ENCODE data around the gene PRCD.

PRCD gene

DNA sequence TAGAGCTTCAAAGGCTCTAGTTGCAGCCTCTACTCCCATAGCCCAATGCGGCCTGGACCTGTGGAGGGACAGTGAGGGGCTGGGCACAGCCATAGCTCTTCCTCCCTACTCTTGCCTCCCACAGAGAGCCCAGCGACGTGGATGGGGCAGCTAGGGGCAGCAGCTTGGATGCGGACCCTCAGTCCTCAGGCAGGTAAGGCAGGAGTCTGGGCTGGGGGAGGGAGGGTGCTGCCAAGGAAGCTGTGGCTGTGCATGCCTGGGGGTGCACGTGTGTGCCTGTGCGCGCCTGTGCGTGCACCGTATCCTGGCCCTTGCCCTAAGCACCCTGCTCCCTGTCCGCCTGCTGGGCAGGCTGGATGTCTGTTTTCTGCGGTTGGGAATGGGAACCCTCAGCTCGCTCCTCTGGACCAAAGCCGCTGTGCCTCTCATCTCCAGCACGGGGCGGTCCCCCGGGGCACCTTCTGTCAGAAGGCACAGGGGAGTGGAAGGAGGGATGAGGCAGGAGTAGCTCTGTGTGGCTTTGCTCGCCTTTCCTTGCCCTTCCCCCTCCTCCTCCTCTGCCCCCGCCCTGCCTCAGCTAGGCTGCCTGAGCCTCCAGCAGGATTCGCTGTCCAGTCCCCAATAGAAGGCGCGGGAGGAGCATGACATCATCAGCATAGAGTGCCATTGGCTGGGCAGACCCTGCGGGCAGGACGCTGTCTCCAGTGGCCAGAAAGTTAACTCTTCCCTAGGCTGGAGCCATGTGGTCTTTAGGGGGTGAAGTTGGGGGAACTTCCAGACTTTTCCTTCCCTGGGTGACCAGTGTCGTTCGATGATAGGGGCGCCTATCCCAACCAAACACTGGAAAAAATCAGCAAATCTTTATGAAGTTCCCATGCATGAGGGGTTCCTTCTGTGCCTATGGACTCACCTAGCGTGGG, 797 bp downstream of the PRCD start:
- DNase-seq (ENCODE audit: low spot score) = peak; percentile 22

DNA sequence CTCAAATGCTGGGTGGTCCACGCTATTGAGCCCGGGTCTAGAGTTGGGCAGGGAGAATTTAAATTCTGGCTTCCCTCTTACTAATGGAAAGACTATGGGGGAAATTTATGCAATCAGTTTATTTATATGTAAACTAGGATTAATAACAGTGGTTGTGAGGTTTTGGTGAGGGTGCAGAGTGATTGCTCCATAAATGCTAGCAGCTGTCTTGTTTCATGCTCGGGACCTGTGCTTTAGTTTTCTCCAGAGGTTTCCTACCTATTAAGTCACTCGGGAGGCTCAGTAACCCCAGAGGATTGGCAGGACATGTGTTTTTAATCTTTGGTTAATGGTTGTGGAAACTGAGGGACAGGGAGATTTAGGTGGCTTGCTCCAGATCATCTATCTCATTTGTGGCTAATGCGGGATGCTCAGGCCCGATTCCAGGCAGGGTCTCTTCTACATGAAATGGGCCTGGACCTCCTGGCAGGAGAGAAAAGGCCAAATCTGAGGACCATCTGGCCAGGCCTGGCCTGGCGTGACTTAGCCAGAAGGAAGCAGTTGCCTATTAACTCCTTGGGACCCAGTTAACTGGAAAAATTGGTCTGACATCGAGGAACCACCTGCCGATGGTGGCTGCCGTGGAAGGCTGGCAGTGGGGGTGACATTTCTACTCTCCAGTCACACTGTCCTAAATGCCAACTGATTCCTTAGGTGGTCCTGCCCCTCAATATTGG, 2.1 kb downstream of the PRCD start:
- no peak for DNase-seq (ENCODE audit: low spot score)

DNA sequence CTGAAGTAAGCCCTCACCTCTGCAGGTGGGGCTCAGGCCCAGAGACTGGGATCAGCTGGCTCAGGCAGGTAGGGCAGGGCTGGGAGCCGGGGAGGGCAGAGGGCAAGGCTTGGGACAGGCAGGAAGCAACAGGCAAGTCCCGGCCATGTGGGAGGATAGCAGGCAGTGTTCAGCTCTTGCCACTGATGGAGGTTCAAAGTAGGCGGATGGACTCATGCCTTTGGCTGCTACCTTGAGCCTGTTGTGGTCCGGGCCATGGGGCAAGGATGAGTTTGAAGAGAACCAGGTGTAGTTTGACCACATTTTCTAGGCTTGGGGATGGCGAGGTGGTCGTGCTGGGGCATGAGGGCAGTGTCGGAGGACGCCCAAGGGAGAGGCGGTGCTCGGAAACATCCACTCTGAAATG, 2.7 kb downstream of the PRCD start:
- DNase-seq (ENCODE audit: low spot score) = no peak

DNA sequence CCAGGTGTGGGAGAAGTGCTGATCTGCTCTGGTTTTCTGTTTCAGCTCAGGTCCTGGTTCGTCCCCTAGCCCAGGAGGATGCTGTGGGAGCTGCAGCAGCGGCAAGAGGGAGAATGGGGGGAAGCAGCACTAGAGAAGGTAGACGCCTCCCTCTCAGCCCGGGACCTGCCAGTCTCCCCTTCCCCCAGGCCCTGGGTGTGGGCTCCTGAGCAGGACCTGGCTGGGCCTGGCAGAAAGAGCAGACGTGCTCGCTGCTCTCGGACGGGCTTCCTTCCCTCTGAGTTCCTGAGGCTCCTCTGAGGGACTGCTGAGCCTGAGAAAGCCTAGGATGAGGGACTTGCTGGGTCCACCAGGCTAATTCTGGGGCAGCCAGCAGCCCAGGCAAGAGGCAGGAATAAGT, 3.1 kb downstream of the PRCD start:
- no peak for DNase-seq (ENCODE audit: low spot score)

DNA sequence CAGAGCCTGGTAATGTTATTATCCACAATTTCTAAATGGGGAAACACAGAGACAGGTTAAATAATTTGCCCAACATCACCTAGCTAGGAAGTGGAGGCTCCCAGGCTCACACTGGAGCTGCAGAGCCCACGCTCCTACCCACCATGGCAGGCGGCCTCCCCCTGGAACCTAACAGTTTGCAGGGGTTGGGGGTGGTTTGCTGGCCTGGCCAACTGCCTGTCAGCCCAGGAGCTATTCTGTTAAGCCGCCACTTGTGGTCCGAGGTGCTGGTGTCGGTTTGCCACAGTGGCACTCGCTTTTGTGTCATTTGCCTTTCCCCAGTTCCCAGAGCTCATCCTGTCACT, 3.6 kb downstream of the PRCD start:
- DNase-seq (ENCODE audit: low spot score) = no peak

DNA sequence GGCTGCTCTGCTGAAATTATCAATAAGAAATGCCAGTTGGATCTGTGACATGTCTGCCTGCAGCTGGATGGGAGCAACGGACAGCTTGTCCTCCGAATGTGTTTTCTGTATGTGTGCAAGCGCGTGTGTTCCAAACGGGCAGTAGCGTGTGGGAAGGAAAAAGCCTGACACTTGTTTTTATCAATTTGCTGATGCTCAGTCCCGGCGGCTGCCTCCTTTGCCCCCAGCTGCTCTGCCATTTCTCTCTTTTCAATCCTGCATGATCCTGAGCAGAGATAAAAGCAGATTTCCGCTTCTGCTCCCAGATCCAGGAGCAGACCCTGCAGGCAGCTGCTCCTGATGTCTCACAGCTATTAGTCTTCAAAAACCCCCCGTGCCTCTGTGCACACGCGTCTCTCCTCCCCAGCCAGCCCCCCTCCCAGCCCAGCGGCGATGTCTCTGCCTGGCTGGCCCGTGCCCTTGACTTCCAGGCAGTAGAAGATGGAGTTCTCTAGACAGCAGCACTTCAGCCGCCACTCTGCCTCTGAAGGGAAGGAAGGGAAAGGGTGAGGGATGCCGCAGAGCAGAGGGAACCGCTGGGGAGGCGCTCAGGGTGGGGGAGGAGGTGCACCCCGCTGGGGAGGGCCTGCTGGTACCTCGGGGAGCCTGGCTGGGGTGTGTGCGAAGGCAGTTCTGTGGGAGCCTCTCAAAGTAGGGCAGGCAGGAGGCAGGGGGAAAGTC, 4.1 kb downstream of the PRCD start:
- no peak for DNase-seq (ENCODE audit: low spot score)

DNA sequence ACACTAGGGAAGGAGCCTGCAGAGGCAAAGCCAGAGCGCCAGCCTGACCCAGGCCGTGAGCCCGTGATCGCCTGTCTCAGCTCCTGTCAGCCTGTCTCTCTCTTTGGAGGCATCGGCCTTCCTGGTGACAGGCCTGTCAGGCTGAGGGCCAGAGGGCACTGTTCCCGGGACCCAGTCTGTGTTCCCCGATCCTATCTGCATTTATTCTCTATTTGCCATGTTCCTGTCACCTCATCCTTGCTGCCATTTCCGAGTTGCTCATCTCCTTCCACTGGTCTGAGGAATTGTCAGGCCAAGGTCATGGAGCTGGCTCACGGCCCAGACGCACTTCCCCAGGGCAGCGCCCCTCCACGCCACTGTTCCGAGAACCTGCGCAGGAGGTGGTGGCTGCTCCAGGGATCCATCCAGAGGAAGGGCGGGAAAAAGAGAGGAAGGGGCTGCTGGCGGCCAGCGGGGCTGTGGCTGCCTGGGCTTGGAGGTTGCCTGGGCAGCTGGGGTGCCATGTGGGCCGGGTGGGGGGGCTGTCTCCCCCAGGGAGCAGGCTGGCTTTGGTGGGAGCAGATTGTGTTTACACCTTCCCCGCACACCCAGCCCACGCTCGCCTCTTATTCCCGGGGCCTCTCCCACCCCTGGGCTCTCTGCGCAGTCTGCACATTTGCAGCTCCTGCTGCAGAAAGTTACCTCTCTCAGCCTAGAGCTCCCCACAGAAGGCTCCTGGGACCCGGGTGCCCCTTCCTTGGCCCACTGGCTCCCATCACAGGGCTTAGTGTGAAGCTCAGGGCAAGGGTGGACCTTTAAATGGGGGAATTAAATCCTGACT, 4.9 kb downstream of the PRCD start:
- no peak for DNase-seq (ENCODE audit: low spot score)

DNA sequence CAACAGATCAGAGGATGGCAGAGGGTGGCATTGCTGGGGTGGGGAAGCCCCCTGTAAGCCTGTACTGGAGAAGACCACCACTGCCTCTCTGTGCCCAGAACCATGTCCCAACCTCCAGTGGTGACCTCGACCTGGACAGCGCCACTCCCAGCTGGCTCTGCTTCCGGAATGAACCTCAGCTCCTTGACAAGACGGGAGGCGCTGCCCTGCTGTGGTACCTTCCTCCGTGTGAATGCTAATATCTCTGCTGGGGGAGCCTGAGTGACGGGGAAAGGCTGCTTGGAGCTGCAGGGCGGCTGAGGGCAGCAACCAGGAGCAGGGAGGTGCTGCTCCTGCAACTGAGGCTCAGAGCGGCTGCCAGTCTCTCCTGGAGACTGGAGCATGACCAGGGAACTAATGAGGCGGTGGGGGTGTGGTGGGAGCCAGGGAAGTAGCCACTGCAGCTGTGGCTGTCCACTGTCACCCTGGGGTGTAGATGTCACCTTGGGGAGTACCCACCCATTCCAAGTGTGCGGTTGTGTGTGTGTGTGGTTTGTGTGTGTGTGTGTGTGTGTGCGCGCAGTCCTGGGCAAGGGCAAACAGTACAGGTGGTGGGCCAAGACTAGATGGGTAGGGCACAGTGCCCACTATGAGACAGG, 6.2 kb downstream of the PRCD start:
- no peak for DNase-seq (ENCODE audit: low spot score)

DNA sequence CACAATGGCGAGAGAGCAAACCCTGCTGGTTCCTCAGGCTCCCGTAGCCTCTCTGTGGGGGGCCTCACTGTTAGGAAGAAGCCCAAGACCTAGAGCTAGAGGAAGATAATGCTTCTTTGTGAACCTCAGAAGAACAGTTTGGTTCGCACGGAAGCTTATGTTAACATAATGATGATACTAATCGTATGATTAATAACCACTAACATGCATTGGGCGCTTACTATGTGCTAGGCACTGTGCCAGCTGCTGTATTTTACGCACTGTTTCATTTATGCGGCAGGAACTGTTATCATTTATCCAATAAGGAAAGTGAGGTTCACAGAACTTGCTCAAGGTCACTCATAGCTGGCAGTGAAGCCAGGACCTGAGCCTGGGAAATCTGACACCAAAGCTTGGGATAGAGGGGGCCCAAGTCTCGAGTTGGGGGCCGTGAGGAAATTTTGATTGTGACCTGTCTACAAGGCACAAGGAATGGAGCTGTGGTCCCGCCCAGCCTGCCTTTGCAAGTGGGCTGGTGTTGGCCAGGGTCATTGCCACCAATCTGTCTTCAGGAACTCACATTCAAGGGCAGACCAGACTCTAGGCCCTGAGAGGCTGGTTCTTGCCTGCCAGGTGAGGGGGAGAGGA, 6.8 kb downstream of the PRCD start:
- DNase-seq (ENCODE audit: low spot score) = no peak

DNA sequence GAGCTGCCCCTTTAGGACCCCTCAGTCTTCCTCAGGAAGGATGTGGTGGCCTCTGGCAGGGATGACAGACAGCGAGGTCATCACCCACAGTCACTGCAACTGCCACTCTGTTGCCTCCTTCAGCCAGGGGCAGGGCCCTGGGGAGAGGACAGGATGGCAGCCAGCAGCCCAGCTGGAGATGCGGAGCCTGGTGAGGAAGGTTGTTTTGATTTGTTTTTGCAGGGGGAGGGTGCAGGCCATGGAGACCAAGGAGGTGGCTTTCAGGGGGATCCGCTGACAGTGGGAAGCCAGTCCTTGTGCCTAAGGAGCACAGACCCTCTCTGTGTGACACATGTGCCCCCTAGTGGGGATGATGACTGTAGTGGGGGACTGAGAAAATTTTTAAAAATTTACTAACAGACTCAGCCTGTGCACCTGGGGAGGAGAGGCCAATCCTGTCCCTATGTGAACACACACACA, 7.4 kb downstream of the PRCD start:
- peak; percentile 46 for DNase-seq (ENCODE audit: low spot score)

DNA sequence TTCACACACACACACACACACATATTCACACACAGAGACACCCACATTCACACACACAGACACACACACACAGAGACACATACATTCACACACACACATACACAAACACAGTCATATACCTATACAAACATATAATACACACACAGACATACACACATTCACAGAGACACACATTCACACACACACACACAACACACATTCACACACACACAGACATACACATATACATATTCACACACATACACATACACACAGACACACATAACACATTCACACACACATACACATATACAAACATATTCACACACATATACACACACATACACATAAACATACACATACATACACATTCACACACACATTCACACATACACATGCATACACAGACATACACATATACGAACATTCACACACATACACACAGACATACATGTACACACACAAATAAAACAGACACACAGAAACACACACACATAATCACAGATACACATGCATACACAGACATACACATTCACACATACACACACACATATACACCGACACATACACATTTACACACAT, 7.9 kb downstream of the PRCD start:
- DNase-seq (ENCODE audit: low spot score) = no peak

DNA sequence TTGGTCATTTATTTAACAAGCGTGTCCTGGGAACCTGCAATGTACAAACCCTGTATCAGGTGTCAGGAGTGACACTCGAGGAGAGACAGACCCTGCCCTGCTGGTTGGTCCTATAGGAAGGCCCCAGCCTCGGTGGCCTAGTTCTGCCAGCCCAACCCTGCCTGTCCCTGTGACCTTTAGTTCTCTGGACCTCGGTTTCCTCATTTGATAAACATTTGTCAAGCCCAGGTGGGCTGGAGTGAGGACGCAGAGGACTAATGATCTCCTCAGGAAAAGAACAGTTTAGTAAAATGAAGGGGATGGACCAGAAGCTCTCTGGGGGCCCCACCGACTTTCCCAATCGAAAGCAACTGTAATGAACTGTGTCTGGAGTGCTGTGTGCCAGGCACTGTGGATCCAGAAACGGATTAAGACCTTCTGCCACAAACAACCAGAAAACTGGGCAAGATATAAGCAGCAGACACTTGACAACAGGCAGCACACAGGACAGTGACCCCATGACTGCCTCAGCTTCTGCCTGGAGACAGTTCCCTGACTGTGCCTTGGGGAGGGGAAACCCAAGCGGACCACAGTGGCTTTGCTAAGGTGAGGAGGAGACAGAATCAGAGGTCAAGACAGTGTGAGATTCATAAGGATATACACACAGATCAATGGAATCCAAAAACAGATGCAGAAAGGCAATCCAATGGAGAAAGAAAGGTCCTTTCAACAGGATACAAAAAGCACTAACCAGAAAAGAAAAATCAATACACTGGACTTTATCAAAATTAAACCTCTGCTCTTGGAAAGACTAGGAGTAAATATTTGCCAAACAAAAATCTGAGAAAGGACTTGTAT, 8.8 kb downstream of the PRCD start:
- DNase-seq (ENCODE audit: low spot score) = no peak

DNA sequence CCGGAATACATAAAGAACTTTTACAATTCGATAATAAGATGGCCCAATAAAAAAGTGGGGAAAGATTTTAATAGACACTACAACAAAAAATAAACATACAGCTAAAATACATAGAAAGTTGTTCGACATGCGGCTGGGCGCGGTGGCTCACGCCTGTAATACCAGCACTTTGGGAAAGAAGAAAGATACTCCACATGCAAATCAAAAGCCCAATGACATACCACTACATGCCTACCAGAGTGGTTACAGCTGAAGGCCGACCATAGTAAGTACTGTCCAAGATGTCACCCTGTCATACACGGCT, 9.3 kb downstream of the PRCD start:
- DNase-seq (ENCODE audit: low spot score) = no peak

DNA sequence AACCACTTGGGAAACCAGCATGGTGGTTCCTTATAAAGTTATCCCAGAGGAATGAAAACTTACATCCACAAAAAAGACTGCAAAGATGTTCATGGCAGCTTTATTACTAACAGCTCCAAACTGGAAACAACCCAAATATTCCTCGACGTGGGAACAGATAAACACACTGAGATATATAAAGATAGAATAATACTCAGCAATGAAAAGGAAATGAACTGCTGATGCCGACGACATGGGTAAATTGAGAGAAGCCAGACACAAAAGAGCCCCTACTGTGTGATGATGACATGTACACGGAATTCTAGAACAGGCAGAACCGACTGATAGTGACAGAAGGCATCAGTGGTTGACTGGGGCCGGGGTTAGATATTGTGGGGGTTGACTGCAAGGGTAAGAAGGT, 9.7 kb downstream of the PRCD start:
- DNase-seq (ENCODE audit: low spot score) = no peak

DNA sequence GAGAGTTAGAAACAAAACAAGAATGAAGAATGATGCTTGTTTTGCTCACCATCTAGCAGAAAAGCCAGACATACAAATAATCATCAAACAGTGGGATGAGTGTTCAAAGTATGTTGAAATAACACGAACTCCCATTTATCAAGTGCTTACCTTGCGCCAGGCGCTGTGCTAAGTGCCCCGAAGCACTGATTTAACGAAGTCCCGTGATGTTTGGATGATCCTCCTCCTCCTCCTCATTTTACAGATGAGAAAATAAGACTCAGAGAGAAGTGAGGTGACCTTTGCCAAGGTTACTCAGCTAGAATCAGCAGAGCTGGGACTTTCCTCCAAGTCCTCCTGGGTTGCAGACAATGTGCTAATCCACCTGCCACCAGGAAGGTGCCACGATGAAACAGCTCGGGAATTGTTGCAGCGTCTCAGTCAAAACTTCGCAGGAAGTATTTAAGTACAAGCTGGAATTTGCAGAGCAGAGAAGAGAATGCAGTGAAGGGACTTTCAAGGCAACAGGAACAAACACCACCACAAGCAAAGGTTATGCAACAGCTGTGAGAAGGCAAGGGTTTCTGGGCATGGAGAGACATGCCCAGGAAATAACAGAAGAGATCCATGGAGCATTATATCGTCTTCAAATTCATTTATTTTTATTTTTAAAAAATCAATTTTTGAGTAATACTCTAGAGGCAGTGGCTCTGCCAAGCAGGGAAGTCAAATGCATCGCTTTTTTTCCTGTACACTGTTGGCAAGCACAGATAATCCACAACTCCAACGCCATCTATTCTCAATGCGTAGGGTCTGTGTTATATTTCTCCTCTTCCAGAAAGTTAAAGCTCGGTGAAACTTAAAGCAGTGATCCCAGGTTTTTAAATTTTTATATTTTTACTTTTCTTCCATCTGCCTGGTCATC, 11.1 kb downstream of the PRCD start:
- DNase-seq (ENCODE audit: low spot score) = no peak

DNA sequence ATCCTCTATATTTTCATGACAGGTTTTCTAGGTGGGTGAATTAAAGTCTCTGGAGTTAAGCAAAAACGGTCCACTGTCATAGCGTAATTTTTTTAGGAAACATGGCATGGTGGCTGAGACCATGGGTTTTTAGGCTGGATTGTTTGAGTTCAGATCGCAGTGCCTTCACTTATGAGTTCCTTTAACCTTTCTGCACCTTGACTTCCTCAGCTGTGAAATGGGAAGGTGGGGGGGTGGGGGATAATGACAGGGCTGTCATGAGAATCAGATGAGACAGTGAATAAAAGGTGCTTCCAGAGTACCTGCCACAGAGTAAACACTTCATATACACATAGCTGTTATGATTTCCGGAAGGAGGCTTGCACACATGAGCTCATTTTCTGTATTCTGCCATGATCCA, 11.8 kb downstream of the PRCD start:
- DNase-seq (ENCODE audit: low spot score) = no peak

DNA sequence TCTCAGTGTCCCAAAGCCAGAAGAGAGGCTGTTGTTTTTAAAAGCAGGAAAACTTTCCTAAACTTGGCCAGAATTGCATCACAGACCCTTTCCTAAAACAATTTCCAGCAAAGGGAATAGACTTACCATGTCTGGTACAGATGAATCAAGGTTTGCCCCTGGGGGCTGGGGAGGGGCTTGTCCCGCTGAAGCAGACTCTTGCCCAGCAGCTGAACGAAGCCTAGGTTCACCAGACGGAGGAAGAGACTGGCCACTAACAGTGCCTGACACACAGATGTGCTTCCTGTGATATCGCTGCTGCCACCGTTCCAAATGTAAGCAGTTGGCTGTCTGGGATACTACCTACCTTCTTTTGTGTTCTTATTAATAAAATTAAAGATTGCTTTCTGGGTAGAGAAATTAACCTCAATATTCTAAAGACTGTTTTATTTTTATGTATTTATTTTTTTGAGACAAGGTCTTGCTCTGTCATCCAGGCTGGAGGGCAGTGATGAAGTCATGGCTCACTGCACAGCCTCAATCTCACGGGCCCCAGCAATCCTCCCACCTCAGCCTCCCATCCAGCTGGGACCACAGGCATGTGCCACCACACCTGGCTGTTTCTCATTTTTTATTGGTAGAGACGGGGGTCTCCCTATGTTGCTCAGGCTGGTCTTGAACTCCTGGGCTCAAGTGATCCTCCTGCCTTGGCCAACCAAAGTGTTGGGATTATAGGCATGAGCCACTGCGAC, 13.5 kb downstream of the PRCD start:
- DNase-seq (ENCODE audit: low spot score) = no peak

DNA sequence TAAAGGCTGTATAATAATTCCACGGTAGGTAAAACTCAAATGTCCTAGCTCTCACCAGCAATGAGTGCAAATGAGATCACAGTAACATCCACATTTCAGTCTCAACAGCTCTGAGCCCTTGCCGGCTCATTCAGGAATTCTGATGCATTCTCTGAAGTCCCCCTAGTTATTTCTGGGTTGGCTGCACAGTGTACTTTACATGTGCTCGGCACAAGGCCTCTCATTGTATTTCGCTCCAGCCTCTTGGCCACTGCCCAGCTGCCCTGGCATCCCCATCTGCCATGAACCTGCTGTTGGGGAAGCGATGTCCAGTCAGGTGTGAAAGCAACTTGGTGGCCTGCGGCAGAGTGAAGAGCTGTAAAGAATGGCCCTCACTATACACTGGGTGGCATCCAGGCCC, 14.3 kb downstream of the PRCD start:
- no peak for DNase-seq (ENCODE audit: low spot score)

All from activated CD4-positive, alpha-beta T cell treated with anti-CD3 and anti-CD28 coated beads, Interleukin-2, Interleukin-4, amounts not matched to agents 100 ng/mL and 50 ng/mL, durations not matched to agents 16 hours and 8 hours (primary cell).